Daoy (cell line): ENCODE data around the gene SERPINF2. TPM values are rescaled to one million over a fixed set of nuclear protein-coding genes. Genes with fewer than 3 reads are reported as not detected.
A peak's percentile ranks its signal among the peaks of the same experiment; 100 is the strongest.
"Not testable (repeated sequence)": the region's sequence is repeated elsewhere in the genome, so short reads cannot be mapped to it uniquely, and the experiment has no call there.

Experiments
- DNase-seq: peaks from one replicate; pipeline ENCODE4 v3.0.0-alpha.2; 2015; ENCODE audit warnings: low read depth
- total RNA-seq: library from RNA; depleted of rRNA; stranded (reverse); fragments of >200 nt; shearing (Covaris generic); gene quantifications from 2 replicates; pipeline ENCODE4 v1.2.3, GENCODE V29; 2014

The SERPINF2 gene
- total RNA-seq, 1 experiment from 2014 or later, result 0.06 TPM

GRCh38 chr17:1716076-1716911, 26.4 kb upstream of the SERPINF2 start:
- peak; percentile 100 for DNase-seq

GRCh38 chr17:1716912-1717695, 25.6 kb upstream of the SERPINF2 start:
- DNase-seq, result peak; percentile 99

GRCh38 chr17:1718362-1719165, 24.1 kb upstream of the SERPINF2 start:
- no peak for DNase-seq

- peak; percentile 63 for DNase-seq
Observed at GRCh38 chr17:1720856-1721386, 21.8 kb upstream of the SERPINF2 start.

- DNase-seq, result not testable (repeated sequence)
Observed at GRCh38 chr17:1722022-1722421, 20.6 kb upstream of the SERPINF2 start.

GRCh38 chr17:1724351-1724868, 18.3 kb upstream of the SERPINF2 start, which contains the start of gene WDR81:
WDR81 (plus strand) TSS chr17:1724704; CDS start chr17:1724960, 256 bp downstream.
- DNase-seq, result peak; percentile 92

- DNase-seq, result no peak
Observed at GRCh38 chr17:1724869-1725641, 17.6 kb upstream of the SERPINF2 start.

GRCh38 chr17:1725642-1726511, 16.8 kb upstream of the SERPINF2 start:
- no peak for DNase-seq

GRCh38 chr17:1726626-1727257, 15.9 kb upstream of the SERPINF2 start:
- no peak for DNase-seq

- DNase-seq, result no peak
Observed at GRCh38 chr17:1727258-1727789, 15.3 kb upstream of the SERPINF2 start.

GRCh38 chr17:1727876-1728630, 14.6 kb upstream of the SERPINF2 start:
- DNase-seq, result no peak

- DNase-seq, result no peak
Observed at GRCh38 chr17:1729966-1730325, 12.7 kb upstream of the SERPINF2 start.

- DNase-seq, result peak; percentile 88
Observed at GRCh38 chr17:1730326-1731193, 12.1 kb upstream of the SERPINF2 start.

- no peak for DNase-seq
Observed at GRCh38 chr17:1731194-1731506, 11.5 kb upstream of the SERPINF2 start.

- DNase-seq, result no peak
Observed at GRCh38 chr17:1732241-1732832, 10.3 kb upstream of the SERPINF2 start.

- DNase-seq, result no peak
Observed at GRCh38 chr17:1732833-1733321, 9.8 kb upstream of the SERPINF2 start.

- no peak for DNase-seq
Observed at GRCh38 chr17:1733759-1734158, 8.9 kb upstream of the SERPINF2 start.
